NOMO-1 treated with dmso at 0.1 percent for 144 hours (cell line): ENCODE measurements around the gene GABRE.

ENCODE experiments used
- DNase-seq: peaks from one replicate; lab custom pipeline; 2025; ENCODE audit not compliant: unreplicated experiment; lab: John Stamatoyannopoulos, UW

GABRE gene

GRCh38 chrX:151974336-151975227, at the start of gene GABRE:
TSS of gene GABRE (minus strand) at chrX:151974676. CDS start at chrX:151974625, 51 bp downstream.
- DNase-seq = no peak

DNA sequence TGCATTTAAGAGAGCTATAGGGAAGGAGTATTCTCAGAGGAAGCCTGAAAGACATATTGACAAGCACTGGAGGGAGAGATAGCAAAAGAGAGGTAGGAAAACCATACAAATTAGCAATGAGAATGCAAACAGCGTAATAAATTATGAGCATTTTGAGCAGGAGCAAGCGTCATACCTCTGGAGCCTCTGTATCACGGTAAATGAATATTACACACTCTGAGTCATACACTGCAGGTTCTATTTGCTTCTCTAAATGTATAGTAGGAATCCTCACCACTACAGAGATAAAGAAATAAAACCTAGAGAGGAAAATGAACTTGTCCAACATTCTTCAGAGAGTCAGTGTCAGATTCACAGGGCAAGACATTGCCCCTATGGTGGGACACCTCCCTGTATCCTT, 46.4 kb upstream of the GABRE start:
- DNase-seq = no peak

DNA sequence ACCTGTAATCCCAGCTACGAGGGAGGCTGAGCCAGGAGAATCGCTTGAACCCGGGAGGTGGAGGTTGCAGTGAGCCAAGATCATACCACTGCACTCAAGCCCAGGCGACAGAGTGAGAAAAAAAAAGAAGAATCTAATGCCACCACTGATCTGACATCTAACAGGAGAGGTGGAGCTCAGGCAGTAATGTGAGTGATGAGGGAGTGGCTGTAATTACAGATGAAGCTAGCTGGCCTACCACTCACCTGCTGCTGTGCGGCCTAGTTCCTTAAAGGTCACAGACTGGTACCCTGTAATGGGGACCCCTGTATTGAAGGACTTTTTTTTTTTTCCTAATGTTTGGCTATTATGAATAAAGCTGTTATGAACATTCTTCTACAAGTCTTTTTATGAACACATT, 25.3 kb upstream of the GABRE start:
- DNase-seq = no peak

GRCh38 chrX:151997539-151997938, 23.1 kb upstream of the GABRE start:
- DNase-seq = no peak

DNA sequence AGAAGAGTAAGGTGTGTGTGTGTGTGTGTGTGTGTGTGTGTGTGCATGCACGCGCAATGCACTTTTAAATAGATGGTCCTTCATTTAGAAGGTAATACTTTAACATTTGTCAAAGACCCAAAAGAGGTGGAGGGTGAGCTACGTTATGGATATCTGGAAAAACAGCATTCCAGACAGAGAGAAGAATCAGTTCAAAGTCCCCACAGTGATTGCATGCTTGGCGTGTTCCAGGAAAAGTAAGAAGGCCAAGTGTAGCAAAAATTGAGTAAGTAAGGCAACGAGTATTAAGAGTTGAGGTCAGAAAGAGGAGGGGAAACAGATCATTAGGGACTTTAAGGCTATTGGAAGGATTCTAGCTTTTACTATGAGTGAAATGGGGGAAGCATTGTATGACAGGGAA, 21.9 kb upstream of the GABRE start:
- no peak for DNase-seq

GRCh38 chrX:151994476-151994875, 20.0 kb upstream of the GABRE start:
- DNase-seq = no peak

DNA sequence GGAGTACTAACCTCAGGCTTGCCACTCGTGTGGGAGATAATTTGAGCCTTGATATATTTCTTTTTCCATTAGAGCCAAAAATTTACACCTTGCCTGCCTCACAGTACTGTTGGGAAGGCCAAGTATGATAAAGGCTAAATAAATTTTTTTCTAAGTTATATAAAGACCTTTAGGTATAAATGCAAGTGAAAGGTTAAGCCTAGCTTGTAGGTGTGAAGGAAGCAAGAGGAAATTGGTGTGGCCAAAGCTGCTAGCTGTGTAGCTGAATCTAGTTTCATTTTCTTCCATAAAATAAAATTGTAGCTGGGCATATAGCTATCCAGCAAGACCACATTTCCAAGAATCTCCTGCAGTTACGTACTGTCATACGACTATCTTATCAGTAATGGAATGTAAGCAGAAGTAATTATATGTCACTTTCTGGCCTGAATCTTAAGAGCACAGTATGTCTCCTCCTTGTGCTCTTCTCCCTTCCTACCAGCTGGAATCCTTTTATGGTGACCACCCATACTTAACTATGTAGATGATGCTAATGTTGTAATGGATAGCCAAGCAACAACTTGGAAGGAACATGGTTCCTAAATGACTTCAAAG, 14.3 kb upstream of the GABRE start:
- no peak for DNase-seq

DNA sequence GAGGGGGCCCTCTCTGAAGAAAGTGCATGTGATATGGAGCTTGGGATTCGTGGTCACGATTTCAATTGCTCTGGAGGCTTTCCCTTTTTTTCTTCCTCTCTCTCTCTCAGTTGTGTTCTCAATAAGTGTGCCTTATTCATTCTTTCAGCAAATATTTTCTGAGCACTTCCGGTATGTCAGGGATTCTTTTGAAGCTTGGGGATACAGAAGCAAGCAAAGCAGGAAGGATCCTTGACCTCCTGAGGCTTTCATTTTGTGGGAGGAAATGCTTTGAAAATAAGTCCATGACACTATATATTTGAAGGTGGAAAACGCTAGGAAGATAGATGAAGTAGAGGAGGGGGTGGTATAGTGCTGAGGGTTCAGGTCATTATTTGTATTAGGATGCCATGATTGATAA, 12.6 kb upstream of the GABRE start:
- no peak for DNase-seq

- no peak for DNase-seq
Observed at GRCh38 chrX:151985955-151986354, 11.5 kb upstream of the GABRE start.

DNA sequence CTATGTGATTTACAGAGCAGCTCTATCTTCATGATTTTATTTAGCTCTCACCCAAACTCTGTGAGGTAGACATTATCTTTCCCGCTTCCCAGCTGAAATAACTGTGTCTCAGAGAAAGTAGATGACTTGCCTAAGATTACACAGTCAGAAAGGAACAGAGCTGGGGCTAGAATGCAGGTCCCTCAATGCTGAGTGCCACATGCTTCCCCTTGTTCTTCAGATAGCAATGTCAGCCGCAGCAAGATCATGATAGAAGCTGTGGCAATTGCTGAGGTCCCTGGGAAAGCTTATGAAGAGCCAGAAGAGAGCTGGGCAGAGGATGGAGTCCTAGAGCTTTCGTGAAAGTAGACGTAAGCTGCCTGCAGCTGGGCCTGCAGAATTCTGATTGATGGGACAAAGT, 11.1 kb upstream of the GABRE start:
- no peak for DNase-seq

- peak; percentile 1 for DNase-seq
Observed at GRCh38 chrX:151984902-151985301, 10.4 kb upstream of the GABRE start.

DNA sequence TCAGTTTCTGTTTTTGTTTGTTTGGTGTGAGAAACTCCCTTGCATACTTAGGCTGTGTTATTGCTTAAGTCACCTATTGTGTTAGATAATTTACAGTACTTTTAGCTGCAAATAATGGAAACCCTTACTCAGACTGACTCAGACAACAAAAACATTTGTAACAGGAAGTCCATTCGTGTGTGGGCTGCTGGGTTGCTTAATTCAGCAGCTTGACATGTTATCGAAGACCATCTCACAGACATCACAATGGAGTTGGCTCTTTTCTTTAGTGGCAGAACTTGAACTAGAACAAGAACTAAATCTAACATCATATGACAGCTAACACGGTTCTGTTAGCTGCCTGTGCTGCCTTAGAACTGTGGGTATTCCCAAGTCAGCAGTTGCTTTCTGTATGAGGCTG, 9.9 kb upstream of the GABRE start:
- peak; percentile 27 for DNase-seq

DNA sequence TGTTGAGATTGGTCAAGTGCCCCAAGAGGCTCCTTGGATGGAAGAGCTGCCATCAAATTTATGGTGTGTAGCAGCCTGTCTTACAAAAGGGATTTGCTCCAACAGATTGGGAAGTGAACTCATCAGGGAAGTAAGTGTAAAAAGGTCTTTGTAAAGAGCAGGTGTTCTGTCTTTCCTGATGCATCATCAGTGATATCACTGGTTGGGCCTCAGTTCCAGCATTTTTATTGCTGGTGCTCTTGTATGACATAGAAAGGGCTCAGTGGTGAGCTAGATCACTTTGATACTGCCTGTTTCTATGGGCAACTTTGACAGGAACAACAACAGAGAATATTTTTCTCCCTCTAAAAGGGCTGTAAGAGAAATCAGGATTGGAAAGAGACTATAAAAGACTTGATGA, 8.7 kb upstream of the GABRE start:
- no peak for DNase-seq

GRCh38 chrX:151982222-151982621, 7.7 kb upstream of the GABRE start:
- no peak for DNase-seq

- no peak for DNase-seq
Observed at GRCh38 chrX:151981129-151981528, 6.7 kb upstream of the GABRE start.

DNA sequence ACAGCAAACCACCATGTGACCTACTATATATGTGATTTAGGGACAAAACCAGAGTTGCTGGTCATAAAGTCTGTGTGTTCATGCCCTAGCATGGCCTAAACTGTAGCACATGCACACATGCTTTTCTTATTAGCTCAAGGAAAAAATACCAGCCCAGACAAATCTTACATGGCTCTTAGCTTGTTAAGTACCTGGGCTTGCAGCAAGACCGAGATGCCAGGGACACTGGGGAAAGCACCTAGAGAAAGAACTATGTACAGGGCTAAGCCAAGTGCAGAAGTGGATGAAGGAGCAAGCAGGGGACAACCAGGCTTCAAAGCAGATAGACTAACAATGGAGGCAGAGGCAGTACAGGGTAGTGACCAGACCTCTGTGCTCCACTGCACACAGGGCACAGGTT, 3.4 kb upstream of the GABRE start:
- DNase-seq = no peak

GRCh38 chrX:151977009-151977408, 2.5 kb upstream of the GABRE start:
- no peak for DNase-seq

DNA sequence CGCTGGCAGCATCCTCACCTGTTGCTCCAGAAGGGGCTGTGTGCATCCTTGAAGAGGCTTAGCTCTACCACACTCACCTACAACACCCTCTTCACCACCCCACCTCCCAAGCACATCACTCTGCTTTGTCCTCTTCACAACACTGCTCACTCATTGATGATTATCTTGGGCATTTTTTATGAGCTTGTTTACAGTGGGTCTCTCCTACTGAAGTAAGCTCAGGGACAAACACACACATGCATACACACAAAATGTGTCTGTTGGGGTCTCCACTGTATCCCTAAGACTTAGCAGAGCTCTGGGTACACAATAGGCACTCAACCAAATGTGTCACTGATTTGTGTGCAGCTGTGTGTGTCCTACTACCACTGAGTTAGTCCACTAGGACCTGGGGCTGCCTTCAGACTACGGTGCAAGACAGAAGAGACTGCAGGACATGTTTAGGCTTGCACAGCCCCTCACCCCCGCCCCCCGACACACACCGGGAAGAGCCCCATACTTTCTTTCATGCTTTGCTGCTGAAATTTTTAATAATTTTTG, 1.3 kb upstream of the GABRE start:
- no peak for DNase-seq

DNA sequence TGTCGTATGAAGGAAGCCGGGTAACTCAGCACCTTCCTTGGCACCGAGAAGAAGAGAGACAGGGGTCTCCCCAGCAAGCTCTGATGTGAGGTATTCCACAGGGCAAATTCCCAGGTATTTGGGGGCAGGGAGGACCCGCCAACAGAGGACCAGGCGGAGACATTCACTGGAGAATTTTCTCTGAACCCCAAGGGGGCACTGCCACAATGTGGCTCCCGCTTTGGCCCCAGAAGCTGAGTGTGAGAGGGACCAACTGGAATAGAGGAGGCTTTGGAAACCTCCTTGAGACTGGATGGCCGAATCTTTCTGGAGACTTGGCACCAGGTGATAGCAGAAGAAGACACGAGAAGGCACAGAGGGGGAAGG, 735 bp upstream of the GABRE start:
- DNase-seq = no peak

GRCh38 chrX:151973851-151974335, 583 bp downstream of the GABRE start:
- no peak for DNase-seq

DNA sequence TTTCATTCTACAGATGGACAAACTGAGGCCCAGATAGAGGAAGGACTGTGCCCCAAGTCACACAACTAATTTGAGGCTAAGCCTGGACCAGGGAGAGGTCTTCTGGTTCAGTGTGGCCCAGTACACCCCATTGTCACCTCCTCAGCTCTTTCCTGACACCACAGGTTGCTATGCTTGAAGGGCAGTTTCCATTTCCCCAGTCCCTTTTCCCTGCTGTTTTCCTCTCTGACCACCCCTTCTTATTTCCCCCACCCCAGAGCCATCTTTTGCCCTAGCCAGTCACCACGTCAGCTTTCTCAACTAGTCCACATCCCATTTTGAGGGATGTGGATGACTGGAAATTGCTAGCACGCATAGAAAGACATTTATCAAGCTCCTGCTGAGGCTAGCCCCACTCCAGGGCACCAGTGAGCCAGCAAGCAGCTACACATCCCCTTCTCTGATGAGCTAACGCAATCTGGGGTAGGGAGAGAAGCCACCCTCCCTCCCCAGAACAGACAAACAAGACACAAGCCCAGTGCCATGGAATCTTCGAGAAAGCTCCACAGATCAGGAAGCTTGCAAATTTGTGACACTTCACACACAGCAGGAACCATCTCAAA, 1.3 kb downstream of the GABRE start:
- DNase-seq = no peak

- DNase-seq = no peak
Observed at GRCh38 chrX:151970661-151971060, 3.8 kb downstream of the GABRE start.
